Measurements from ENCODE around the gene L3MBTL3. TPM values are rescaled to one million over a fixed set of nuclear protein-coding genes. Genes with fewer than 3 reads are reported as not detected.

The L3MBTL3 gene
- total RNA-seq, 2 donors from 2014 or later = 11.8 to 13.3 TPM

DNA sequence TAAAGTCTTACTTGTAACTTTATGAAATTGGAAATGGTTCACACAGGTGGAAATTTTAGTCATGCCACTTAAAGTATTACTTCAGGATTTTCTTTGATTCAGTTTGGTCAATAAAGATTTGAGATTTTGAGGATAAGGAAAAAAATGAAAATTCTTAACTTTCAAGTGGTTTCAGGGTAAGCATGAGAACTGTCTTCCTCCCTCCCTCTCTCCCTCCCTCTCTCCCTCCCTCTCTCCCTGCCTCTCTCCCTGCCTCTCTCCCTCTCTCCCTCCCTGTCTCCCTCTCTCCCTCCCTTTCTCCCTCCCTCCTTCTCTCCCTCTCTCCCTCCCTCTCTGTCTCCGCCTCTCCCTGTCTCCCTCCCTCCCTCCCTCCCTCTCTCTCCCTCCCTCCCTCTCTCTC lies 36.9 kb downstream of the L3MBTL3 start:
- peaks cover 11% of the 10 kb centered on the region for H3K36me3 ChIP-seq
- ATAC-seq (ENCODE audit: insufficient number of reproducible peaks, low FRiP score, low read depth) (no peak), DNase-seq (ENCODE audit: low spot score) (no peak)
- no peaks in the 10 kb centered on the region for H3K9me3 ChIP-seq
- no peak overlapping the region for H3K27ac ChIP-seq
- TF ChIP-seq, protein P1, sequence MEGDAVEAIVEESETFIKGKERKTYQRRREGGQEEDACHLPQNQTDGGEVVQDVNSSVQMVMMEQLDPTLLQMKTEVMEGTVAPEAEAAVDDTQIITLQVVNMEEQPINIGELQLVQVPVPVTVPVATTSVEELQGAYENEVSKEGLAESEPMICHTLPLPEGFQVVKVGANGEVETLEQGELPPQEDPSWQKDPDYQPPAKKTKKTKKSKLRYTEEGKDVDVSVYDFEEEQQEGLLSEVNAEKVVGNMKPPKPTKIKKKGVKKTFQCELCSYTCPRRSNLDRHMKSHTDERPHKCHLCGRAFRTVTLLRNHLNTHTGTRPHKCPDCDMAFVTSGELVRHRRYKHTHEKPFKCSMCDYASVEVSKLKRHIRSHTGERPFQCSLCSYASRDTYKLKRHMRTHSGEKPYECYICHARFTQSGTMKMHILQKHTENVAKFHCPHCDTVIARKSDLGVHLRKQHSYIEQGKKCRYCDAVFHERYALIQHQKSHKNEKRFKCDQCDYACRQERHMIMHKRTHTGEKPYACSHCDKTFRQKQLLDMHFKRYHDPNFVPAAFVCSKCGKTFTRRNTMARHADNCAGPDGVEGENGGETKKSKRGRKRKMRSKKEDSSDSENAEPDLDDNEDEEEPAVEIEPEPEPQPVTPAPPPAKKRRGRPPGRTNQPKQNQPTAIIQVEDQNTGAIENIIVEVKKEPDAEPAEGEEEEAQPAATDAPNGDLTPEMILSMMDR (IDR thresholded peaks at IDR 0.05) = no peak
- H3K4me1 ChIP-seq (ENCODE audit: control insufficient read depth in 1 of 2, low read depth in 2 of 2) = no peaks in the 10 kb centered on the region
- H3K4me3 ChIP-seq = no peak overlapping the region
- H3K27me3 ChIP-seq (replicated peaks; ENCODE audit: insufficient read depth) = no peaks in the 10 kb centered on the region

DNA sequence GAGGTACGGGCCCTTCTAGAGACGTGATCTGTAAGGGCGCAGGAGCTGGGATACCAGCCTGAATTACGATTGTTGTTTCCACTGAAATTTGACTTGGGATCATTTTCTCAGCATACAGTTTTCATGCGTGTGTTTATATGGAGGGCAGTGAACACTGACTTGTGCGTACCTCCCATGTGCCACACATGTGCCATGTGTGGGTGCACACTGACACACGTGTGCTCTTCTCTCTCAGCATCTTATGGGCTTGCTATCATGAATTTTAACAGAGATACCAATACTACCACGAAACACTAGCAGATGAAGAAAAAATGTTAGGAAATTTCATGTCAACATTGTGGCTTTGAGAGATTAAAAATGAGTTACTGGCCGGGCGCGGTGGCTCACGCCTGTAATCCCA lies 39.1 kb downstream of the L3MBTL3 start:
- no peaks in the 10 kb centered on the region for H3K9me3 ChIP-seq
- no peaks in the 10 kb centered on the region for H3K4me1 ChIP-seq (ENCODE audit: control insufficient read depth in 1 of 2, low read depth in 2 of 2)
- no peak overlapping the region for H3K4me3 ChIP-seq
- ATAC-seq (ENCODE audit: insufficient number of reproducible peaks, low FRiP score, low read depth) = no peak
- DNase-seq (ENCODE audit: low spot score) = no peak
- no peaks in the 10 kb centered on the region for H3K27me3 ChIP-seq (replicated peaks; ENCODE audit: insufficient read depth)
- TF ChIP-seq, protein P1 (IDR thresholded peaks at IDR 0.05) = no peak
- peaks cover 8% of the 10 kb centered on the region for H3K36me3 ChIP-seq
- no peak overlapping the region for H3K27ac ChIP-seq

DNA sequence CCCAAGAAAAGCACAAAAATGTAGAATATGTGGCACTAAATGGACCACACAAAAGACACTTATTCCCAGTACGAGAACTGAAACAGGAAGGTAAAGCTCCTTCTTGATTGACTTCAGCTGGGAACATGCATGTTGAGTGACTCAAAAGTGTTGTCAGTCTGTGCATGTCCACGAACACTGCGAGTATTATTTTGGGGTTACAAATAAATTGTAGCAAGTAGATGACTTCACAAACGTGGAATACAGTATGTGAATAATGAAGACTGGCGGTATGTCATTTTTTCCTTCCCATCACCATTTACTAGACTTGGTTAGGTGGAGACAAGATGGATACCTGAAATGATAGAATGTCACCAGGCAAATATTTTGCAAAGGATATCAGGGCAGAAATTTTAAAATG lies 45.4 kb downstream of the L3MBTL3 start:
- TF ChIP-seq, protein P1 (IDR thresholded peaks at IDR 0.05) = no peak
- peaks cover 4% of the 10 kb centered on the region for H3K36me3 ChIP-seq
- H3K9me3 ChIP-seq = no peaks in the 10 kb centered on the region
- DNase-seq (ENCODE audit: low spot score) (no peak), ATAC-seq (ENCODE audit: insufficient number of reproducible peaks, low FRiP score, low read depth) (no peak)
- H3K27me3 ChIP-seq (replicated peaks; ENCODE audit: insufficient read depth) = no peaks in the 10 kb centered on the region
- no peak overlapping the region for H3K27ac ChIP-seq
- no peaks in the 10 kb centered on the region for H3K4me1 ChIP-seq (ENCODE audit: control insufficient read depth in 1 of 2, low read depth in 2 of 2)
- no peak overlapping the region for H3K4me3 ChIP-seq

DNA sequence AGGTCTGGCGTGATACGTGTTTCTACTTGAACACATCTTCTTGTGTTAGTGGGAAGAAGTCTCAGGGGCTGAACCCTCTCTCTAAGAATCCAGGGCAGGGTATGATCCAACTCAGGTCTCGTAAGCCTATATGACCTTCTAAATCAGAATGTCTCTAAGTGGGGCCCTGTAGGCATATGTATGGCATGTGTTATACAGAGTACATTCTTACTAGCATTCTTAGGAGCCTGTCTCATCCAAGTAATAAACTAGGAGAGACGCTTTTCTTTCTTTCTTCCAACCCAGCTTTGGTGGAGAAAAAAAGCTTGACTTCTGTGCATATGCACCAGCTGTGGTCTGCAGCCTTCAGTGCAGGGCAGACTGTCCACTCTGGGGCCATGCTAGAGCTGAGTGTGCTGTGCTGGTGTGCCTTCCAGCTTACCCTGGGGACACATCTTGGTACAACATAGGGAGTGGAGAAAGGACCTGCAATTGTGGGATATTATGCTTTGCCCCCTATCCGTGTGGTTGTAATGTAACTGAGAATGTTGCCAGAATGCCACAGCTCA lies 47.3 kb downstream of the L3MBTL3 start:
- Histone ChIP-seq H3K36me3 (peaks cover 5% of the 10 kb centered on the region), H3K4me1 (ENCODE audit: control insufficient read depth in 1 of 2, low read depth in 2 of 2) (no peaks in the 10 kb centered on the region), H3K27ac (no peak overlapping the region), H3K4me3 (no peak overlapping the region), H3K27me3 (replicated peaks; ENCODE audit: insufficient read depth) (no peaks in the 10 kb centered on the region), H3K9me3 (no peaks in the 10 kb centered on the region)
- DNase-seq (ENCODE audit: low spot score) (no peak), ATAC-seq (ENCODE audit: insufficient number of reproducible peaks, low FRiP score, low read depth) (no peak)
- TF ChIP-seq, protein P1 (IDR thresholded peaks at IDR 0.05) = no peak

DNA sequence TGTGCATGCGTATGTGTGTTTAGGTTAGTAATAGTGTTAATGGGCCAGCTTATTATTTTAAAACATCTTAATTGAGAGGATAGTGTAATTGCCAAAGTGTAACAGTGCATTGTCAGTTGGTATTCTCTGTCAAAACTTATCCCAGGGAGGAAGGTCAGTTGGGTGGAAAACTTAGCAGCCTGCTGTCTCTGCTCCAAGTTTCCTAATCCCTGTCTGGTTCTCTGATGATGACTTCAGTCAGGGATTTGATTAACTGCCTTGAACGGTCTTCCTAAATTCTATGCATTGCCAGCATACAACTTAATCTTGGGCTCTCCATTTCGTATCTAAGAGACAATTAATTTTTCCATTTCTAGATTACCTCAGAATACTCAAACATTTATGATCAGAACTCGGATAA lies 51.1 kb downstream of the L3MBTL3 start:
- Histone ChIP-seq H3K27me3 (replicated peaks; ENCODE audit: insufficient read depth) (no peaks in the 10 kb centered on the region), H3K9me3 (no peaks in the 10 kb centered on the region), H3K27ac (no peak overlapping the region), H3K36me3 (peaks cover 5% of the 10 kb centered on the region), H3K4me1 (ENCODE audit: control insufficient read depth in 1 of 2, low read depth in 2 of 2) (no peaks in the 10 kb centered on the region), H3K4me3 (no peak overlapping the region)
- DNase-seq (ENCODE audit: low spot score) (no peak), ATAC-seq (ENCODE audit: insufficient number of reproducible peaks, low FRiP score, low read depth) (no peak)
- TF ChIP-seq, protein P1 (IDR thresholded peaks at IDR 0.05) = no peak
